Right kidney (tissue), 1 donor: Measurements from ENCODE around the gene CR2.
"Not testable (repeated sequence)": the region's sequence is repeated elsewhere in the genome, so short reads cannot be mapped to it uniquely, and the experiment has no call there.

ENCODE experiments used
- DNase-seq: peaks from one replicate; pipeline ENCODE4 v3.0.0-alpha.2; 2016

The CR2 gene

DNA sequence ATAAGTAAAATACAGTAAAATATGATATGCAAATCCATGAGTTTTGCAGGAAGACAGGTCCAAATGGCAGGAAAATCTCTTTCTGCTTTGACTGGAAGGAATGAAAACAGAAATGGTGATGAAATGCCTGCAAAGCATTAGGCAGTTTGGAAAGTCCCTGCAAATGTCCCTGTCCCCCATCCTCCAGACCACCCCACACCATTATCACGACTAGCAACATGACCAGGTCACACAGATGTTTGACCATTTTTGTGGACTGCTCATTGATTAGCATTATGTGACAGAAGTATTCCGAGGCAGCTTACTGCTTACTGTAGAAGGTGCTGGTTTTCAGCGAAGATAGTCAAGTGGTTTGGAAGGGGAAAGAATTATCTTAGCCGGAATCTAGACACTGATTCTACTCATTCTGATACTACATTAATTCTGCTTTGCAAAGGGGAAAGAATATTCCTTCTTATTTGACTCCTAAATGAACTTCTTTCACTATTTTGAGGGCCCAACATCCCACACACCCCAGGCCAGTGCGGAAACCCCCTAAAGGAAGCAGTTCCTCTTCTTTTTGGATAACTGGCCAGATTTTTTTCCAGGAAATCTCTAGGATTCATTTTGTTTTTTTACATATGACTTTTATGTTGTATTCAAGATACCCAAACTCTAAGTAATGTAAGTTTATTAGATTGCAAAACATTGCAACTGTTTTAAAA is 9.5 kb upstream of the CR2 start:
- no peak for DNase-seq

DNA sequence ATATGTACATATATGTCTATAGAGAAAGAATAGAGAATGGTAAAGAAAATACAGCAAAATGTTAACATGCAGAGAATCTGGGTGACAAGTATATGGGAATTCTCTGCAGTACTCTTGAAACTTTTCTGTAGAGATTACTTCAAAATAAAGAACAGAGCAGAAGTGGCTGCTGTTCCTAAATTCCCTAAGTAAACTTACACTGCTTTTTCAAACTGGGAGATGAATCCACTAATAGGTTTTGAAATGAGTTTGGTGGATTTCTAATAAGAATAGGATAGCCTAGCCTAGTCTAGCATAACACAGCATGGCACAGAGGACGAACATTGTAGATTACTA is 450 bp upstream of the CR2 start:
- no peak for DNase-seq

DNA sequence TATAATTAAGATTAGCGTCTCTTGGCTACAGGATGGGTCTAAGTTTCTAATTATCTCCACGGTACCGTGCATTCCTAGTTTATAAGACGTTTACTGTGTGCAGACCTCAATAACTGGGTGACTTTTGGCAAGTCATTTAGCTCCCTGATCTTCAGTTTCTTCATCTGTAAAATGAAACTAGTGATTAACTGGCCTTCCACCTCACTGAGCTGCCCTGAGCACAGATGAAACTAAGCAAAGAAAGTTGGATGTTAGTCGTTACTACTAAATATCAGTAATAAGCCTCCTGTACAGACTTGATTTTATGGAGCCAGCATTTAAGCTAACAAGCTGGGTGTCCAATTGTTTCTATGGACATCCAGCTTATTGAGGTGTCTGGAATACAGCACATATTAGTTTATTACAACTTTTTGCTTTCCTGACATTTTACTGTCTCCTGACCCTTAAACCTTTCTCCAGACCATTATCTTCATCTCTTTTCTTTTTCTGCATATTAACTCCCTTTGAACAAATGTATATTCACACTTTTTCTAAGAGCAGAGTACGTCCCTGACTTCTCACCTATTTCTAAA is 1.1 kb downstream of the CR2 start:
- DNase-seq: peak; percentile 5

DNA sequence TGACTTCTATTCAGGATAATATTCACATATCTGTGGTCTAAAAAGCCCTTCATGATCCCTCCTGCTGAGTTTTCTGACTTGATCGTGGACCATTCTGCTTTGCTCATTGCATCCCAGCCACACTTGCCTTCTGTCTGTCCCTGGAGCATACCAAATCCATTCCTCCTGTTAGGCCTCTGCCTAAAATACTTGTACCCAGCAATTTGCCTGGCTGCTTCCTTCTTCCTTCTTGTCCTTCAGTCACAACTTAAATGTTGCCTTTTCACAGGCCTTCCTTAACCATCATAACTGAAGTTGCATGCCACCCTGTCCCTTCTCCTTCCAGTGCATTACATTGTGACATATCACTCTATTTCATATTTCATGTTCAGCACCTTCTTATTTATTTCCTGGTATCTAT is 4.3 kb downstream of the CR2 start:
- DNase-seq: no peak

DNA sequence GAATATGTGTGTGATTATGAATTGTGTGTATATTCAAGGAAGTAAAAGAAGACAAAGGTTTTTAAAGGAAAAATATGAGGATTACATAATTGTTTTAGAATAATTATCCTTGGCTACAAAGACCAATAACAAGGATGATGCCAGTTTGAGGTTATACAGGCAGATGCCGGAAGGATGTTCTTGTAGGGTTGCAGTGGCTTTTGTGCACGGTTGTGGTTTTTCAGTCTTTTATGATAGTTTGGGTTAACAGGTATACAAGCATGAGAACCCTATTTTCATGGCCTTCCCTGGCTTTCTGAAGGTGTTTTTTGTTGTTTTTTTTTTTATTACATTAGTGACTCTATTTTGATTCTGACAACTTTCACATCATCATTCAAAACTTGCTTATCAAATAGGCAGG is 4.9 kb downstream of the CR2 start:
- DNase-seq: no peak

DNA sequence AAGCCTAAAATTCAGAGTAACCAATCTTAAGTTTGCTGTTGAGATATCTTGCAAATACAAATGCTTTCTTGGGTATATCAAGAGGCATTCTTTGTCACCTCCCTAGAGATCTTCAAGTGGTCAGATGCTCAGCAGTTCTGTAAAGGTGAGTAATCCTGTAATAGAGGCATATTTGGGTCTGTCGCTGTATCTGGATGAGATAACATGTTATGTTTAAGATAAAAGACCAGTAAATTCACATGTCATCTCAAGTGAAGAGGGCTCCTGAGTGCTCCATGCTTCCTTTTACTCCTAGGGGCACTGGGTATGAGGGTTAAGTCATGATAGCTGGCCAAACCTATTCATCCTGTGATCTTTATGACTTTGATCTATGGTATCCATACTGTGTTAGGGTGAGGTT is 7.5 kb downstream of the CR2 start:
- no peak for DNase-seq

DNA sequence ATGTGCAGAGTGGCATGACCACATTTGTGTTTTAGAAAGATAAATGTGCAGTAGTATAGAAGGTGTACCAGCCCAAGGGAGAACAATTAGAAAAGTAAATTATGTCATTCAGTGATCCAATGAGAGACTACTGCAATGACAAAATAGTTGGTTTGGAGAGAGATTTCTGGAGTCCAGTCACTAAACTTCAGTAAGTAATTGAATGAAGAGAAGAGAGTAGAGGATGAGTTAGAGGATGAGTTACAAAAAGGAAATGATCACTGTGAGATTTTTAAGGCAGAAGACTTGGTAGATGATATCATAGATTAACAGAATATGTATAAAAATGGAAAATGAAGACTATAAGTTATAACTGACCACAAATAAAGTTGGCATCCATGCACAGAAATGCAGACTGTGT is 8.4 kb downstream of the CR2 start:
- DNase-seq: no peak

DNA sequence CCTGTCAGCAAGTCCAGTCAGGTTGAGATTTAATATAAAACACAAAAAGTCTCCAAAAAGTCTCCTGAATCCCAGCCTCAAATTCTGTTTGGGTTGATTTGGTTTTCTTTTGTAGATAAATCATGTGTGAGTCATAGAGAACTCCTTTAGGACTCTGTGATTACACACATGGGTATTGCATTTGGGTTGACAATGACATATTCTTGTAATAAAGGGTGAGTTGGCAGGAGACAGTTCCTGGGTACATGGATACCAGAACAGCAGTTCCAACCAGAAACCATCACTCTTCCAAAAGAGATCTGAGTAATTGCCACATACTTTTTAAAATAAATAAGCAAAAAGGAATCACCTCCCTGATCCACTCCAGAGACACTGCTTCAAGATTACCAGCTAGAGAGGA is 8.9 kb downstream of the CR2 start:
- DNase-seq: no peak

DNA sequence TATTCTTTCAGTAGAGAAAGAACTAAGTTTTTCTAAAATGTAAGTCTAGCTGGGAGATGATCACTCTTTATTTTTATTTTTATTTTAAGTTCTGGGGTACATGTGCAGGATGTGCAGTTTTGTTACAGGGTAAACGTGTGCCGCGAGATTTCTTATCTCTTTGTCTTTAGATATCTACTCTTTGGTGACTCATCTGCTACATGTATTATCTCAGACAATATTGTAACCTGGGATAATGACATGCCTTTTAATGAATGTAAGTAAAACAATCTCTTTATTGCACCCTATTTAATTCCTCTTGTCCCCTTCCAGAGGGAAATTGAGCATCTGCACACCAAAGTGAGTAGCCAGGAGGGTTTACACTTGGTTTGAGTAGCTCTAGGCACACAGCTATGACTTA is 9.4 kb downstream of the CR2 start:
- no peak for DNase-seq

DNA sequence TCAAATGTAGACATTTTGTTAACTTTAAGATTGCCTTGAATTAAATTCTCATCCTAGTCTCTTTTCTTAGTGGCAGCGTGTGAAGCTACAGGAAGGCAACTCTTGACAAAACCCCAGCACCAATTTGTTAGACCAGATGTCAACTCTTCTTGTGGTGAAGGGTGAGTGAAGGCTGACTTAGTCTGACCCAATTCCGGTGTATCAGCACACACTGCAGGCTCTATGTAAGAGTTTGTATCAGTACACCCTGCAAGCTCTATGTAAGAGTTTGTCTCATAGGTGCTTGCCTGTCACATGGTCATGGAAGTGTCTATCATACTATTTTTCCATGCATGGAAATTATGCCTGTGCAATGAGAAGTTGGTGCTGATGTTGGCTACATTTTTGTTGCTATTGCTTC is 16.8 kb downstream of the CR2 start:
- DNase-seq: no peak

DNA sequence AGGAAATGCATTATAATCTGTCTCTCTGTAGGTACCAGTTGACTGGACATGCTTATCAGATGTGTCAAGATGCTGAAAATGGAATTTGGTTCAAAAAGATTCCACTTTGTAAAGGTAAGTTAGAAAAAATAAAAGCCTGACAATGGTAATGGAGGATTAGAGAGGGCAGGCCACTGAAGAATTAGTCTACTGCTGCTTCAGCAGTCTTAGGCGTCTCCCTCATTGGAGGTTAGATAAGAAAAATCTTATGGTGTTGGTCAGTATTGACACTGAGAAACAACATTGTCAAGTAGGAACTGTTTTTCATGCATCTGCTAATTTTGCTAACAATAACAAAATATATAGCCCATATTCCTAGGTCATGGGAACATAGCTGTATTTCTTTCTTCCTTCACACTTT is 20.1 kb downstream of the CR2 start:
- no peak for DNase-seq

DNA sequence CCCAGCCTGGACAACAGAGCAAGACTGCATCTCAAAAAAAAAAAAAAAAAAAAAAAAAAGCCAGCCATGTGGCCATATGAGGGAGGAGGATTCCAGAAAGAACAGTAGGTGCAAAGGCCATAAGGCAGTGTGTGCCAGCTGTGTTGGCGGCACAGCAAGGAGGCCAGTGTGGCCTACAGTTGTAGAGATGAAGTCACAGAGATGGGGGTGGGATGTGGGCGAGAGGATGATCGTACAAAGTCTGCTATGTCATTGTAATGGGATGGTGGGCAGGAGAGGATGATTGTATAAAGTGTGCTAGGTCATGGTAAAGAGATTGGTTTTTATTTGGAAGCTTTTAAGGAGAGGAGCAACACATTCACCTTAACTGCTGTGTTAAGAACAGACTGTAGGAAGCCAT is 32.1 kb downstream of the CR2 start:
- DNase-seq: no peak

DNA sequence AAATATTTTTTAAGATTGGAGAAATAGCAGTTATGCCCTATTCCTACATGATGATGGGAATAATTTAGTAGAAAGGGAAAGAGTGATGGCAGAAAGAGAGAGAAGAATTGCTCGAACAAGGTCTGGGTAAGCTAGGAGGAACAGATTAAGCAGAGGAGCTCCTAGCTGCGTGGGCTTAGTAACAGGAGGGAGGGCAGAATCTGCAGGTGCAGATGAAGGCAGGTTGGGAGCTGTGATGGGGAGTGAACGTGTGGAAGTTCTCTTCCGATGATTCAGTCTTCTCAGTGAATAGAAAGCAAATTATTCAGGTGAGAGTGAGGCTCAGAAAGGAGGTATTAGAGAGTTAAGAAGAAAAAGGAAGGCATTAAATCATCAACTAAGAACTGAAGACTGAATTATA is 33.5 kb downstream of the CR2 start:
- no peak for DNase-seq

DNA sequence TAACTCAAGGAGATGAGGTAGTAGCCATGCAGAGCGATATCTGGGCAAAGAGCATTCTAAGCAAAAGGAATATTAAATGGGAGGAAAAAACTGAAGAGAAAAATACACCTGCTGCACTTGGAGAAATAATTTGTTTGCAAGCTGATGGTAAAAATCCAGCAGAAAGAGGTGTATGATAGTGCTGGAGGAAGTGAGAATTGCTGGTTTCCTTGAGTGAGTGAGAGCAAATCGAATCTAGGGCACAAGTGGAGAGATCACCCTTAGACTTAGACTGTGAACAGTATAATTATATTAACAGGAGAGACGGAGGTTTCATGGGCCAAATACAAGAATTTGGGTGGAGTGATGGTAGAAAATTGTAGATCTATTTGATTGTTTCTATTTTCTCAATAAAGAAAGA is 39.1 kb downstream of the CR2 start:
- DNase-seq: no peak

DNA sequence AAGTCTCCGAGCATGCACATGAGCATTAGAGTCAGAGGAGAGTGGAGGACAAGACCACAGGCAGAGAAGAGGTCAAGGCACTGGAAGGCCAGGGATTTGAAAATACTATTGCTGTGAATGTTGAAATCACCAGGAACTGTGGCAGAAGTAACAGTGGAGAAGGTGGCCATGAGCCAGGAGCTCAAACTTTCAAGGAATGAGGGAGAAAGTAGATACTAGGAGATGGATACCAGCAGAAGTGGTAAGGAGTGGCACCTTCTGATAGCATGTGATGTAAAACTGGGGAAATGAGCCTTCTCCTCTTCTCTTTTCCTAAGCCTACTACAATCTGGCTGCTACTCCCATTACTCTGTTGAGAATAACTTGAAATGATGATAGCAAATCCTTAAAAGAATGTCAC is 40.0 kb downstream of the CR2 start:
- no peak for DNase-seq

DNA sequence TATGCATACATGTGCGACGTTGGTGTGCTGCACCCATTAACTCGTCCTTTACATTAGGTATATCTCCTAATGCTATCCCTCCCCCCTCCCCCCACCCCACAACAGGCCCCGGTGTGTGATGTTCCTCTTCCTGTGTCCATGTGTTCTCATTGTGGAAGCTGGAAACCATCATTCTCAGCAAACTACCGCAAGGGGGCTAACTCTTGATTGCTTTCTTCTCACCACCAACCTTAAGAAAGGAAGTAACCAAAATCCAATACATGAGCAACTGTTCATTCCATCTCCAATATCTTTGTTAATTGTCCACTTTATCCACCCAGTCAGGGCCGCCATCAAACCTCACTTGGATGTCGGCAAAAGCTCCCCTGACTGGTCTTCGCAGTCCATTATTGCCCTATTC is 41.2 kb downstream of the CR2 start:
- not testable (repeated sequence) for DNase-seq

DNA sequence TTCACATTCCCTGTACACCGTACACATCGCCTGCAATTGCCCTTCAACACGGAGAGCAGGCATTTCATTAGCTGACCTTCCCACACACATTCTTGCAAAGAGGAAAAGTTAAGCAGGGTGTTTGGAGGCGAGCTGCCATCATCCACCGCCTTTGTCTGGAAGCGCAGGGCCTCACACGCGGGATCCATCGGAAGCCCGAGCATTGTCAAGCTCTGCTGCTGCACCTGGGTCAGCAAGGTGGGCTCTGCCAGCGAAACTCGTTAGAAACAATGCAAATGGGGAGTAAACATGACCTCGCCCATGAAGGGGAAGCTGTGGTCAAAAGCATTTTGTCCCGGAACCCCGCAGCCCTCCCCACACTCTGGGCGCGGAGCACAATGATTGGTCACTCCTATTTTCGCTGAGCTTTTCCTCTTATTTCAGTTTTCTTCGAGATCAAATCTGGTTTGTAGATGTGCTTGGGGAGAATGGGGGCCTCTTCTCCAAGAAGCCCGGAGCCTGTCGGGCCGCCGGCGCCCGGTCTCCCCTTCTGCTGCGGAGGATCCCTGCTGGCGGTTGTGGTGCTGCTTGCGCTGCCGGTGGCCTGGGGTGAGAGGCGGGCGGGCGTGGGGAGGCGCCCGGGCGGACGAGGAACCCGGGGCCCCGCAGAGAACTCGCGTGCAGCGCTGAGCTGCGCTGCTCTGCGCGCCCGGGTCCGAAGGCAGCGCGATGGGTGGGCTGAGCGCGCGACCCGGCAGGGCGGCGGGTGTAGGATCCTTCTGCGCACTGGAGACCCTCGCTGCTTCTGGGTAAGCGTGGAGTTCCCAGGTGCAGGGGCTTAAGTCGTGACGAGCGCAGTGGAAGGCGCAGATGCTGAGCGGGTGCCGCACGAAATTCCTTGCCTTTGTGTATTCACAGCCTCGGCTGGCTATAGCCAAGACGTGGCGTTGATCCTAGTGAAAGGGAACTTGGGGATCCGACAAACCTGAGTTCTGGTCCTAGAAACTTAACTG is 42.0 kb downstream of the CR2 start, which contains the start of gene CR1:
CR1 (plus strand) TSS at position 357 of the 992 bp plus-strand sequence; CDS start at position 468, 111 bp downstream.
- peak; percentile 75 for DNase-seq

DNA sequence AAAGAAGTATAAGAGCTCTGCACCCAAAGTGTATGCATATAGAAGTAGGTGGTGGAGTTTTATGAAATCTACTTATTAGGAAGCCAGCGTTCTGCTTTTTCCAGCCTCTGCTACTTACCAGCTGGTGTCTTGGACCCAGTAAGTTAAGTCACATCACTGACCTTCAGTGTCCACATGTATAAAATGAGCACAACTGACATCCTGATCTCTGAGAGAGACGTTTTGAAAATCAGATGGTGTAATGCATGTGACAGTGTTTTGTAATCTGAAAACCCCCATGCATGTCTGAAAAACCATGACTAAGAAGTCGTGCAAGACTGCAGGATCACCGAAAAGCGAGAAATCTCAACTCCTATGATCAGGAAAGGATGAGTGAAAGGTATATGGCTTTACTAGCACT is 43.8 kb downstream of the CR2 start:
- DNase-seq: no peak

DNA sequence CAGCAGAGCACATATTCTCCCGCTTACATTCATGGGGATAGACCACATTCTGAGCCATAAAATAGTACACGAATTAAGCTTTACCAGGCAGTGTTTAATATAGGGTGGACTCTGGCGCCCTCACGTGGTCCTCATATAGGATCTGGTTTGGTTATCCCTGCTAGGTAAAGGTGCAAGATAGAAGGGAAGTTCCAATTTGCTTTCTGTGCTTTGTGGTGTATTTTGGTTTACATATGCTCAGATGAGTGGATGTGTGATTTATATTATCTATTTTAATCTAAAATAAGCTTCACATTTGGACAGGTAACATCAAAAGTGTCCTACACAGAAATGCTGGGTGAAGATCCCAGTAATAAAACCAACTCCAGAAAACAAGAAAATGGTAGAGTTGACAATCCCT is 45.4 kb downstream of the CR2 start:
- DNase-seq: peak; percentile 34

DNA sequence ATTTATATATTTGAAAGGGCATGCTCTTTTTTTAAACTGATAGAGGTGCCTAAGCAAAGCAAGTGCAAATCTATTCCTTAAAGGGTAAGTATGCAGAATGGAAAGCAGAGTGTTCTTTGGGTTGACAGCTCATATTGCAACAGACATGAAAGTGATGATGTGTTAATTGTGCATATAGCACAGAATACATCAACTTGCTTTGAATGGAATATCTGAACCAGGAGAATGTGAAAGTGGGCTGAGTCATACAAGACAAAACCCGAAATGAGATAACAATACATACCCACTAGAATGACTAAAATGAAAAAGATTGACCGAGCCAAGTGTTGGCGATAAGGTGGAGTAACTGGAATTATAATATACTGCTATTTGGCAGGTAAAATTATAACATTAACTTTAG is 46.2 kb downstream of the CR2 start:
- DNase-seq: no peak

DNA sequence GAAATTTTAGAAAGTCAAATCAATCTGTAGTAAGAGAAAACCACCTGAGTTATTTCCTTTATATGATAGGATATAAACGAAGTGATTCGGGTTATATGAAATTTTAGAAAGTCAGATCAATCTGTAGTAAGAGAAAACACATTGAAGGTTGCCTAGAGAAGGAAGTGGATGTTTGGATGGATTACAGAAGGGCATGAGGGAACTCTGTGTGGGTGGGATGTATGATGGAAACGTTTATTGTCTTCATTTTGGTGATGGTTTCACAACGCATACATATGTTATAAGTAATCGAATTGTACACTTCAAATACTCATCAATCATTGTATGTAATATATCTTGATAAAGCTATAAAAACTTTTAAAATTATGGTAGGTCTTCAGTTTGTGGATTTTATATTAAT is 46.9 kb downstream of the CR2 start:
- no peak for DNase-seq

DNA sequence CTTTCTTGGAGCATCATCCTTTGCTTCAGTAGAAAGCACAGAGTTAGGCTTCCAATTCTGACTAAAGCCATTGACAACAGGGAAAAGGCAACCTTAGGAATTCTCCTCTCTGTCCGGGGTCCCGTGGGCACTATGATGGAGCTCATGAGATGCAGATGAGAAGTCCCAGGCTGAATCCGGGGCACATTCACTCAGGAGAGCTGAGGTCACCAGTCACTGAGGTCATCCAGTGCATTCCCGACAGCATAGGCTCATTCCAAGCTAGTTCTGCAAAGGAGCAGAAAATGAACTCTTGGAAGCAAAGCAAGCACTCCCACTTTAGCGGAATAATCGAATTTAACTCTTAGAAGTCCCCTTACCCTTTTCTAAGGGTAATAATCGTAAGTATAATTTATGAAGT is 48.6 kb downstream of the CR2 start:
- DNase-seq: no peak

DNA sequence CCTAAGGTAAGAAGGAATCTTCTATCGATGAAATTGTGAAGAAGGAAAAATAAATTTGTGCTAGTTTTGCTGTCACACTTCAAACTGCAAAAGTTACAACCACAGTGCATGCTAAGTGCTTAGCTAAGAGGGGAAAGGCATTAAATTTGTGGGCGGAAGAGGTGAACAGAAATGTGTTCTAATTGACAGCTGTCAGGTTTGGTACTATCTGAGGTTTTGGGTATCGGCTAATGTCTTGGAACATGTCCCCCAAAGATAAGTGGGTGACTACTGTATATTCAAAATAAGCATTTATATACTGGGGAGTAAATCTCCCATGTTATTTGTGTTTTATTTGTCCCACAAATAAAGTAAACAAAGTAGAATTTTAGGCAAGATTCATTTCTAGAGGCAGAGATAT is 49.8 kb downstream of the CR2 start:
- DNase-seq: no peak

DNA sequence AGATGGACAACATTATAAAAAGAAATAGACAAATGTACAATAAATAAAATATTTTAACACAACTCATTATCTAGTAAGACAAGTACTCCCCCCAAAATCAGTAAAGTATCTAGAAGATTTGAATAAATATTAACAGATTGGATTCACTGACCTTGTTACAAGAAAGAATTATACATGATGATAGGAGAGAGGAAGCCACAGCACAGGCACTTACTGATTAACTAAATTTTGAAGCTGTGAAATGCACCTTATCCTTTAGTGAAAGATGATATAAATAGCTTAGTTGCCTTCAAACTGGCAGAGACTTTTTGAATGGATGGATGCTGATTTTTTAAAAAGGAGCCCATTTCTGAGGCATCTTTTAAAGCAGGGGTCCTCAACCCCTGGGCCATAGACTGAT is 50.3 kb downstream of the CR2 start:
- no peak for DNase-seq
